SKM-1 (cell line): ENCODE measurements around the gene PCDH17.

Experiments used
- DNase-seq: peaks from one replicate; lab custom pipeline; 2025; ENCODE audit not compliant: unreplicated experiment; lab: John Stamatoyannopoulos, UW

PCDH17 gene

DNA sequence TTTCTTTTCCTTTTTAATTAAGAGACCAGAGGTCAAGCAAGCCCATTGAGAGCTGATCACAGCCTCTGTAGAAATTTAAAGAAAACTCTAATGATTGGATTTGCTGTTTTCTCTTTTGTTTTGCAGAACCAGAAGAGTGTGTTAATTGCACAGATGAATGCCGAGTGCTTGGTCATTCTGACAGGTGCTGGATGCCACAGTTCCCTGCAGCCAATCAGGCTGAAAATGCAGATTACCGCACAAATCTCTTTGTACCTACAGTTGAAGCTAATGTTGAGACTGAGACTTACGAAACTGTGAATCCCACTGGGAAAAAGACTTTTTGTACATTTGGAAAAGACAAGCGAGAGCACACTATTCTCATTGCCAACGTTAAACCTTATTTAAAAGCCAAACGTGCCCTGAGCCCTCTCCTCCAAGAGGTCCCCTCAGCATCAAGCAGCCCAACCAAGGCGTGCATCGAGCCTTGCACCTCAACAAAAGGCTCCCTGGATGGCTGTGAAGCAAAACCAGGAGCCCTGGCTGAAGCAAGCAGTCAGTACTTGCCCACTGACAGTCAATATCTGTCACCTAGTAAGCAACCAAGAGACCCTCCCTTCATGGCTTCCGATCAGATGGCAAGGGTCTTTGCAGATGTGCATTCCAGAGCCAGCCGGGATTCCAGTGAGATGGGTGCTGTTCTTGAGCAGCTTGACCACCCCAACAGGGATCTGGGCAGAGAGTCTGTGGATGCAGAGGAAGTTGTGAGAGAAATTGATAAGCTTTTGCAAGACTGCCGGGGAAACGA lies 93.1 kb downstream of the PCDH17 start:
- no peak for DNase-seq

DNA sequence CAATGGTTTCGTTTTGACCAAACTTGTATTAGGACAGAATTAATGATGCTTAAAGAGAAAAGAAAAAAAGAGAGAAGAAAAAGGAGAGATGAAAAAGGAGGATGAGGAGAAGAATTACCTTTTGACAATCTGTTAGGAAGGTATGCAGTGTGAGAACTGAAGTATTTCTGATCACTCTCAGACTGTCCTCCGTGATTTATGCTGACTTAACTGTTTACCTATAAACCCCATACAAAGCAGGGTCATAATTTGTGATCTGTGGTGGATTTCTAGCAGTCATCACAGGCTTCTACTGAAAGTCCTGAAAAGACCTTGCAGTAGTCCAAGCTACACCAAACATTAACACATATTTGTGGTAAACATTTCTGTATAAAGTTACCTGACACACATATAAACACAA lies 93.9 kb downstream of the PCDH17 start:
- no peak for DNase-seq

DNA sequence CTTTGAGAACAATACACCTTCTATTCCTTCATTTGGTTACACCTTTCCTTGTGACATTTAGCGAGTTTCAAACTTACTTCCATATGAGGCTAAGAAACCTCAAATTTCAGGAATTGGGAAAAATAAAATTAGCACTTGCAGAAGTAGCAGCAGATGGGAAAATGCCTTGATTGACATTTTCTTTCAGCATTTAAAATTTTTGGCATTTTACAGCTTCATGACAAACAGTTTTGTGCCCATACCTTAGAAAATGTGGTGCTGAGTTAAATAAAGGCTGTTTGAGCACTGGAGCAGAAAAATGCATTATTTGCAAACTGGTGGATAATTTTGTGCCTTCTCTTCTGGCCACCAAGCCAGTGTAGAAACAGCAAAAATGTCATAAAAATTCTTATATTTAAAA lies 95.4 kb downstream of the PCDH17 start:
- no peak for DNase-seq

DNA sequence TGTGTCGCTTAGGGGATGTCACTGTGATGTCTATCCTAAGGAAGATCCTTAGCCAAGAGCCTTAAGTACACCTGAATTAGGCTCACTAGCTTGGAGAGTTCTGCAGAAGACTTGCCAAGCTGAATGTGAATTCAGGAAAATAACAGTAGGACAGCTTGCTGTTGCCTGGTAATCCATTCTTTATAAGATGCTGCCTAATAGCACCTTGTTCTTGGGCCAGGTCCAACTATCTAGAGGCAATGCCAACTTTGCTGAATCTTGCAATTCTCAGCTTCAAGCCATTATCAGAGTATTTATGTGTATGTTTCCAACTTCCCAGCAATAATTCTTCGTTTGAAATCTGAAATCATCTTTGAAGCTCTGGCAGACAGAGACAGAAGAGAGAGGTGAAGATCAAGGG lies 102.8 kb downstream of the PCDH17 start:
- DNase-seq: no peak

DNA sequence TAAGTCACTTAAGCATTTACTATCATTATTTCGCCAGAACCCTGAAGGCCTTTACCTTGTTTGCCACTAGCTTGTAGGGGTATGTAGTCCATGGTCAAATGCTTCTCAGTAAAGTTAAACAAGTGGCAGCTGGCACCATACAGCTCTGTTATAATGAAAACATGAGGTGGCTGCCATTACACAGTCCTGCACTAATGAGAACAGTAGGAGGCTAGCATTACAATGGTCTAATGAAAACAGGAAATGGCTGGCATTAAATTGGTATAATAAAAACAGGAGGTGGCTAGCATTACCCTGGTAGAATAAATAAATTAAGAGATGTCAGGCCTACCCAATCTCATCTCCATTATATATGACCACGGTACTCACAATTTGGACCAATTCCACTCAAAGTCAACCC lies 107.5 kb downstream of the PCDH17 start:
- no peak for DNase-seq

DNA sequence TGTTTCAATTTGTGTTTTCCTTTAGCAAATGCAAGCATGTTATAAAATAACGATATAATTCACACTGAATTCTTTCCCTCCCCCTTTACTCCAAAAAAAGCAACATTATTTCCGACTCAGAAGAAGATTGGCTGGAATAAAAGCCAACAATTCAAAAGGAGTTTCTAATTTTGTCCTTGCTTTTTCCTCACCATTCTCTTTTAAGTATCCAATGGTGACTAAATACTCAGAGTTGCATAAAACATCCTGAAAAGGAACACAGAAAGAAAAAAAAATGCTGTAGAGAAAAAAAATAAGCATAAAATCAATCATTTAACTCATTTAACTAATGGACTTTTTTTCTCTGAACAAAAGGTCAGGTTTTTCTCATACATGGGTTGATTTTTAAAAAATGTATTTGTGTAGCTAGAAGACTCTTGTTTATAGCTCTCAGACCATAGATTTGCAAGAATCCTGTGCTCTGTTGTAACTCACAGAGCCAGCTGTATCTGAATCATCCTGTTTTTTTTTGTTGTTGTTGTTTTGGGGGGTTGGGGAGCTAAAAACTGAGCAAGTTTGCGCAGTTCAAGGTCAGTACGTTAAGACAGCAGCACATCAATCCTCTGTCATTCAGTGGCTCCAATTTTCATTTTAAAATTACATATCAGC lies 108.1 kb downstream of the PCDH17 start:
- DNase-seq: no peak

DNA sequence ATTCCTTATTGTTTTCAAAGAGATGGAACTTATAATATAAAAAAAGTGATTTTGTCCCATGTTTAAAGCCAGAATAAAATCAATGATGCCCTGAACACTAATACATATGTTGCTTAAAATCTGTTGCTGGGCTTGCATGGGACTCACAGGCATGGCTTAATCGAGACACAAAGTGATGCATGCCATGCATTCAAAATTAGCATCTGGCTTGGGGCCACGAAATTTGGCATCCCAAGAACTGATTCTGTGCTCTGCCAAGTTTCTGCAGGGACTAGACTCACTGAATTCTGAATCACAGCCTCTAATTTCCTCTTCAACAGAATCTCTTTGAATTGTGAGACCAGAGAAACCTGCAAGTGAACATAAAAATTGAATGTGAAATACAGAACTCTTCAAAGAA lies 109.2 kb downstream of the PCDH17 start:
- DNase-seq: no peak

DNA sequence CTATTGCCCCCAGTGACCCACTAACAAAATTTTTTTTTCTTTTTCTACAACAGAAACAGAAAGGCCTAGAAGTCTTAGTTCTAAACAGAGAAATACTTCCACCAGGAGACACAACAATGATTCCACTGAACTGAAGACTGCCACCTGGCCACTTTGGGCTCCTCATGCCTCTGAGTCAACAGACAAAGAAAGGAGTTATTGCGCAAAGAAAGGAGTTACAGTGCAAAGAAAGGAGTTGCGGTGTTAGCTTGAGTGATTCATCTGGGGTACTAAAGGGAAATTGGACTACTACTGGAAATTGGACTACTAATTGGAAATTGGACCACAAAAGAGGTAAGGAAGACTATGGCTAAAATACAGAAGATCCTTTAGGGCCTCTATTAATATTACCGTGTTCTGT lies 116.6 kb downstream of the PCDH17 start:
- DNase-seq: no peak

DNA sequence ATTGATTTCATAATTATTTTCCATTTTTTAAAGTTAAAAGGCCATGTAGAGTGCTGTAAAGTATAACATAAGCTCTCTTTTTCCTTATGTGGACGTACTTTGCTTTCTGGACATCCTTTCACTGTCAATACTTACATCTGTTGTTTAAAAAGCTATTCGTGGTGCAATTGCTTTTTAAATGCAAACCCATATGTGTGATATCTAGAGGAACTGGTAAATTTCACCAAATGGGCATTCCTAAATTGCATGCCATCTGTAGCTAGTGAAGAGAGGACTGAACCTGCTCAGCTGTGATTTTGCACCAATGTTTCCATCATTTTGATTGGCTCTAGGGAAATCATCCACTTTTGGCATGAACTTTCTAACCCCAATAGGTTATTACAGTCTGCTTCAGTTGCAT lies 129.4 kb downstream of the PCDH17 start:
- no peak for DNase-seq

DNA sequence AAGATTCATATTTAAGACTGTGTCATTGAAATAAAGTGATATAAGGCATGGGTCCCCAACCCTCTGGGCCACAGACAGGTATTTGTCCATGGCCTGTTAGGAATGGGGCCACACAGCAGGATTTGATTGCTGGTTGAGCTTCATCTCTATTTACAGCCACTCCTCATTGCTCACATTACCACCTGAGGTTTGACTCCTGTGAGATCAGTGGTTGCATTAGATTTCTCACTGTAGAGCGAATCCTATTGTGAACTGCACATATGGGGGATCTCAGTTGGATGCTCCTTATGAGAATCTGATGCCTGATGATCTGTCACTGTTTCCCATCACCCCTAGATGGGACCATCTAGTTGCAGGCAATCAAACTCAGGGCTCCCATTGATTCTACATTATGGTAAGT lies 132.1 kb downstream of the PCDH17 start:
- no peak for DNase-seq
